Endometrium (tissue), 2 donors: ENCODE data around the gene RXFP1.

Experiments used
- FAIRE-seq: peaks from 2 replicates; lab custom pipeline; 2012; peaks lifted over from hg19 to GRCh38; lab: Jason Lieb, UNC
- donor health status: control.
- donor health status: control.

Gene RXFP1

DNA sequence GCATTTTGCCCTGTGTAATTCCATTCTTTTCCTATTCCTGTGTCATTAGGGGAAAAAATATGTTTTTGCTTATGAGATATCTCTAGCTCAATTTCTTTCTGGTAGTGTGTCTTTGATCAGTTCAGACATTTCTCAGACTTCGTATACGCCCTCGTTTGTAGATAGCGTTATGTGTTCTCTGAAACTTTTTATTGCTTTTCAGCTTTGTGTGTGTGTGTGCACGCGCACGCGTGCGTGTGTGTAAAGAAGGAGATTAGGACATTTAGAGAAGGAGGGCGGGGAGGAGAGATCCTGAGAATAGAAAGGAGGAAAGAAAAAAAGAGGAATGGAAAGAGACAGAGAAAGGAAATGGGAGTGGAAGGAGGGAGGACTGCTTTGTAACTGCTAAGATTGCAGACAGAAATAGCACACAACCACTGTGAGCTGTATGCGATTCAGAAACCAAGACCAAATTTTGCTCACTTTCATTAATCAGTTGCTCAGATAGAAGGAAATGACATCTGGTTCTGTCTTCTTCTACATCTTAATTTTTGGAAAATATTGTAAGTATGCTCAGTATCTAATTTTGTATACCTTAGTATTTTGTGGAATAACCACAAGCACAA is at the start of gene RXFP1:
TSS of gene RXFP1 (plus strand) at position 399 of the 605 bp plus-strand sequence. CDS start at position 494, 95 bp downstream.
- FAIRE-seq, result peak; percentile 12

DNA sequence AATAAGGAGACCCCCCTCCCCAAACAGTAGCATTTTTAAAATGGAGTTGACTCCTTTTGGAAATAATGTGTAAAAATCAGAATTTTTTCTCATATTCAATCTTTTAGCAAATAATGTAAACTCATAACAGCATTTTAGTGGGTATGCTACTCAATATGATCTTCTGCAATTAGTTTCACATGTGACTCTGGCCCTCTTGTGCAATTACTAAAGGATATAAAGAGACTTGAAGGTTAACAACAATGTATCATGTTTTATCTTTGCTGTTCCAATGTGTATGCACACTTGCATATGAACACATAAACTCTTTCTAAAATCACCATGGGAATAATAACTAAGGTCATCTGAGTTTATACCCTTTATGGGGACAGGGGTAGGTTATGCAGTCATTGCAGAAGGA is 39.9 kb upstream of the RXFP1 start:
- no peak for FAIRE-seq

DNA sequence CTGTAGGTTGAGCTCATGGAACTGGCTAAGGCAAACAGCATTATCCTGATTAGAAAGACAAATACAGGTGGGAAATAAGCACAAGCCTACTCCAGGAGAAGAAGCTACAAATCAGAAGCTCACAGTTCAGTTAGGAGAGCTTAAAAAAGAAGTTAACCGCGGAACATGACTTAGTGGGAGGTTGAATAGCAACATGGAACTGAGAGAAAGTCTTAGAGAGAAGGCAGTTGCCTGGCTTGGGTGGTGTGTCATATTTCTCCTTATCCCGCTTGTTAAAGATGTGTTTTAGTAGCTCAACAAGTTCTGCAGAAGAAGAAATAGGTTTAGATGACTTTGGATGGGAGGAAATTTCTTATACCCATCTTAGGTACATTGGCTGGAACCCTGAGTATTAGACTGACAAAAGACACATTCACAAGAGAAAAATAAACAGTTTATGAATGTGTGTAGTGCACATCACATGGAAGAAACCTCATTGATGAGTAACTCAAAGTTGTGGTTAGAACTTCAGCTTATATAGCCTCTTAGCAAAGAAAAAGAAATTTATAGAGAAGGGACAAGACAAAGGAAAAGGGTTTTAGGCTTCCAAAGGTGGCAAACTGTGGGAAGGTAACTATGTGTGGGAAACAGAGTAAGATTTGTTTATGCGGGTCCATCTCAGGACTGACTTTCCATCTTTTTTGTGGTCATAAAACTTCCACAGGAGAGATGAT is 37.4 kb upstream of the RXFP1 start:
- no peak for FAIRE-seq

DNA sequence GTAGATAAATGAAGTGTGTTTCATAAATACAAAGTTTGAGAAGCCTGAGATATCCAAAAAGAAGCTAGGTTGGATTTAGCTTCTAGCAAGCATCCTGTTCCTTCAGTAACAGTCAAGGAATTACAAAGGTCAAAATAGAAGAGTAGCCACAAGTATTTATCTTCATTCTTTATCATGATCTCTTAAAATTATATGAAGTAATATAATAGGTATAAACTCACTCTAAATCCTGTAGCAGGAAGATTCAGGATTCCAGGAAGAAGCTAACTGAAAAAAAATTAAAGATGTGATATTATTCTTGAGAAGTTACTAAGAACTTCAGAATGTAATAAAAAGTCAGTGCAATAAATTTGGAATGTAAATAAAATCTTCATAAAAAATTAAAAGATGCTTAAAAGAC is 31.1 kb upstream of the RXFP1 start:
- peak; percentile 93 for FAIRE-seq

DNA sequence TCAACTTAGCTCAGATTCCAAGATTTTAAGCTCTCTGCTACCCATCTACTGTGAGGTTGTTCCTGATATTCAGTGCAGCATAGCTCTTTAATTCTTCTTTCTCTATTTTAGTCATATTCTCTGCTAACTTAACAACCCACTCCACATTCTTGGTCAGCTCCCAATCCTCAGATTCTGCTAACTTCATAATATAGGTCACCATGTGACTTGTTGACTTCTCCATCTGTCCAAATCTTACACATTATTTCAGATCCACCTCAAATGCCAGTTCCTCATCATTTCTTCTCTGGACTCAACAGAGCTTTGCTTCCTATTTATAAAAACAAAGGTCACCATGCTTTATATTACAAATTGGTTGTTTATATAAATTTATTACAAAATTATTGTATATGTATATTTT is 29.3 kb upstream of the RXFP1 start:
- no peak for FAIRE-seq

DNA sequence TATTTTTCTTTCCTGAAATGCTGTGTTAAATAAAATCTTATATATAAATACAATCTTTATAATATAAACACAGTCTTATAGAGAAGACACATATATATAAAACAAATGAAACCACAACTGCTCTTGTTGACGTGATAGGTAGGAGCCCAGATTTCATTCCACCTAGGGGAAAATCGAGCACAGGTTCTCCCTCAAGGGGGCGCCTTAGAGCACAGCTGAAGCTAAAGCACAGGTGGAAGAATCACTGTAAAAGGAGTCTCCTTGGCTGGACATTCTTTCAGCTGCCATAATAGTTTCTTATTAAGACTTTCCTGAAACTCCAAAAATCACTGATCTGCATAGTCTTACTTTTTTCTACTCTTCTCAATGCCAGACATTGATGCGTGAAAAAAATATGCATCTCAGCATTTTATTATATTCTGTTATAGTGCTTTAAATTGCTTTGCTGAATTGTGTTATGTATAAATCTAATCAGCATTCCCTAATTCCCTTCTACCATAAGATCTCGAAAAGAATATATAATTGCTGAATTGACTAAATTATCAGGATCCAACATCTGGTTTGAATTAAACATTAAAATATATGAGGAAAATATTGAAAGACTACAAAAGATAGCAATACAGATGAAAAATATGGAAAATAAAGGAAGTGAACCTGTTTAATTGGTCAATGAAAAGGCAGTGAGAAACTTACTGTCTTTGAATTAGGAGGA is 25.5 kb upstream of the RXFP1 start:
- no peak for FAIRE-seq

DNA sequence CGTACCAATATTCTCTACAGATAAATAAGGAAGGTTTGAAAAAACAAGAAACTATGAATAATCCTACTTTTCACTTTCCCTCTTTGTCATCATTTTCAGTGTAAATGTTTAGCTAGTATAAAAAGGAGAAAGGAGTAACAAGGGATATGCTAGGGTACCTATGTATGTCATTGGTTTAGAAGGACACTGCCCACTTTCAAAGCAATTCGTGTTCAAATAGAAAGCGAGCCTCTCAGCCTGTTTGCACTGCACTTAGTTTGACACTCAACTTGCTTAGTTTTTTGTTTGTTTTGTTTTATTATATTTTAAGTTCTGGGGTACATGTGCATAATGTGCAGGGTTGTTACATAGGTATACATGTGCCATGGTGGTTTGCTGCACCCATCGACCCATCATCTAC is 21.6 kb upstream of the RXFP1 start:
- FAIRE-seq, result no peak

DNA sequence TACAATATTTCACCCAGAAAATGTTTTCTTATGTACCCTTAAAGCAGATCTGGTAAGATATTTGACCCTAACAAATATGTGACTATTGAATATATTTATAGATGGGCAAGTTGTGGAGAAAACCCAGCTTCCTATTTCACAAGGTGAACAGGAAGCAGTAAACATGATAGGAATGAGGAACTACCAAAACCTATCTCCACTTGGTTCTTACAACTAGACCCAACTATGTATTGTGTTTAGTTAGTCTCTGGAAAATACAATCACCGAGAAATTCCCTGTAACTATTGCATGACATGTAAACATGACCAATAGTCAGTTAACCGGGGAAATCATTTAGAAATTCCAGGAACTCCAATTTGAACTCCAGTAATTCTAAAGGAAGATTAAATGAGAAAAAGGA is 8.4 kb upstream of the RXFP1 start:
- FAIRE-seq, result no peak

DNA sequence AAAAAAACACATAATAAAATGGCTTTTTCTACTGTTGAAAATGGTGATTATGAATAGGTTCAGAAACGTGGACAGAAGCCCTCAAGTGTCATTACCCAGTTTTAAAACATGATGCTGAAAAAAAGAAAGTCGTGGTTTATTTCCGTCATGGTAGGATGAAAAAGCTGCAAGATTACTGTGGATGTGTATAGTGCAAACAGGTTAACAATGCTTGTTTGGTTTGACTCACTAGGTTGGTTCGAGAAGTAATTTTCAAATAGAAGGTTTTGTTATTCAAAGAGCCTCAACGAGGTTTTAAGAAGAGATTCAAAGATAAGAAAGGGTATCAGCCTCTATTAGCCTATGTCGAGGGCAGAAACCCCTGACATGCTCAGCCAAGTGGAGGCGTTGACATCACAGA is 2.5 kb upstream of the RXFP1 start:
- no peak for FAIRE-seq

DNA sequence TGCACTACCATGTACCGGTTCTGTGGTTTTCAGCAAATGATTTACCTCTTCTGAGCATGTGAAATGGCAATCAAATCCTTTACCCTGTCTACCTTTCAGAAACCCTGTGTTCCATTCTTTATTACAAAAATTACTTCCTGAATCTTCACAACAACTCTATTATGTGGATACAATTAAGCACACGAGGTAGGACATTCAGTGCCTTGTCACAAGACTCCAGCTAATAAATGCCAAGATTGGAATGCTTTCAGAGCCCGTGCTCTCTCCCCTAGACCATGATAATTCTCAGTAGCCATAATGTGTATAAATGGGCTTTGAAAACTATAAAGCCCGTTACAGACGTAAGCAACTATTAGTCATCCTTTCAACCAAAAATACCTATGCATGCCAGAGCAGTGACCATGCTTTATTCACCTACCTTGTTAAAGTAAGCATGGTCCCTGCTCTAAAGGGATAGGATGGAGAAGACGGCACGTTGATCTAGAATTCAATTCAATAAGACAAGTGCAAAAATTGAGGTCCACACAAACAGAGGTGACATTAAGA is 2.4 kb downstream of the RXFP1 start:
- FAIRE-seq, result no peak

DNA sequence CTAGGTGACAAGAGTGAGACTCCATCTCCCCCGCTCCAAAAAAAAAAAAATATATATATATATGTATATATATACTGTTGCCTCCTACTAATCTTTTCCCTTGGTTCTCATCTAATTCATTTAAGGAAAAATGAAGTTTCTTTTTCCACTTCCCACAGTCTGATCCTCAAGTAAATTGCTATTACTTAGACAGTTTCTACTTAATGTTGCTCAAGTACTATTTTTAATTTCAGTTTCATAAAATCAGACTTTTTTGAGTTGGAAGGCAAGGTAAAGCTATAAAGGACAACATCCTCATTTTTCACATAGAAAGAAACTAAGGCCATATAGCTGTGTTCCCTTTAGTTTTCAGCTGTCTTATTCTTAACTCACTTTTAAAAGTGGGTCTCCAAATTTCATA is 5.8 kb downstream of the RXFP1 start:
- no peak for FAIRE-seq

DNA sequence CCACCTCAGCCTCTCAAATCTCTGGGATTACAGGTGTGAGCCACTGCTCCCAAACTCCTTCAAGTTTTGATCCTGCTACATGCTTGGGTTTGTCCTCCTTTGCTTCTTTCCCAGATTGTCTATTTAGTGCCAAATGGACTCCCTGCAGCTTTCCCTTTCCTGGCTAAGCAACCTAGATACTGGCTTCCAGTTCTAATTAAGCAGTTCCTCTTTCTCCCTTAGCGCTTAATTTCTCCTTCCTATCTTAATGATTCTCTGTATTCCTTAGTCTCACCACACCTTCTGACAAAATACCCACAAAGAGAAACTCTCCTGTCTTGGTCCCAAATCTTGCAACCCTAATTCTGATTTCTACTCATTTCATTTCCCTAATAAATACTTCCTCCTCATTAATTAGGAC is 7.8 kb downstream of the RXFP1 start:
- no peak for FAIRE-seq

DNA sequence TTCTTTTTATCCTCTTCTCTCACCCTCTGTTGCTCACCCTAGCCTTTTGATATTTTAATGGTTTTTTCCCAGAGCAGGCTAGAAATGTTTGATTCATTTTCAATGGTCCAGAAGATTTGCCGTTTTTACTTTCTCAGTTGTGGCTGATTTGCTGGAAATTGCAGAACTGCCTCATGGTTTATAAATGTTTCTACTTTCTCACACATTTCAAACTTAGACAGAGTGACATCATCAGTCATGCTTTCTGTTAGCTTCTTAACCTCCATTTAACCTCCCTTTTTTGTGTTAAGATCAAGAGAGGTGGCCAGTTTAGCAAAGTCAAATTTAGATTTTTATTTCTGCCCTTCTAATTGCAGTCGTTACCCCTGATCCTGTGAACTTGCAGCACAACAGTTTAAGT is 8.7 kb downstream of the RXFP1 start:
- peak; percentile 90 for FAIRE-seq

DNA sequence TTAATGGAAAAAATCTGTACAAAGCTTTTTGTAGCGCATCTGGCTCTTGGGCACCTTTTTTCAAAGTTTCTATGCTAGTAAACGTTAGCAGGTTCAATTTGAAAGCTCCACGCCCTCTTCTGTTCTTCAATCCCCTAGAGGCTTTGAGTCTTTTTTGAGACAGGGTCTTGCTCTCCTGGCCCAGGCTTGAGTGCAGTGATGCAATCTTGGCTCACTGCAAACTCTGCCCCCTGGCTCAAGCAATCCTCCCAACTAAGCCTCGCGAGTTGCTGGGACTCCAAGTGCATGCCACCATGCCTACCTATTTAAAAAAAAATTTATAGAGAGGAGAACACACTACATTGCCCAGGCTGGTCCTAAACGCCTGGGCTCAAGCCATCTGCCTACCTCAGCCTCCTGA is 9.2 kb downstream of the RXFP1 start:
- FAIRE-seq, result no peak

DNA sequence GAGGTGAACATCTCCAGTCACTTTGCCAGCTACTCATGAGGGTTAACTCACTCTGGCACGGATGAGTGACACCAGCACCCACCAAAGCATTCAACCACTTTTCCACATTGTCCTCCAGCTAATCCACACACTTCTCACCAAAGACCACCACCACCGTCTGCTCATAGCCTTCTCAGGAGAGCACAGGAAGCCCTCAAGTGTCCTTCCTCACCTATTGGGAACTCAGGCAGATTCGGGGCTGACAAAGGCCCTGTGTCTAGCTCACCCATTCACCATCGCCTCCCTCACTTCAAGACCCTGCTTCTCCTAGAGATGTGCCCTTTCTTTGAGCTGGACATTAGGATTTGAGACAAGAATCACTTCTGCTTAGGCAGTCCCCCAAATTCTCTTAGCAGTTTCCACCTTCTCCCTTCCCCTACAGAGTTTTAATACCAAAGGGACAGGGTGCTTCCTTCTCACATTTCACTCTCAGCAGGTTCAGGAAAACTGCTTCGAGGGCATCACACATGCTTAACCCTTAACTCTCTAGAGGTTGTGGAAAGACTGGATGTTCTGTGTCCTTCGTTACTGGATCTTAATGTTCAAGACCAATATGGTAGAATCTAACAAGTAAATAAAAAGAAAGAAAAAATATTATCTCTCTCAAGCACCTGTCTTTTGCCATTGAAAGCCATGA is 11.0 kb downstream of the RXFP1 start:
- FAIRE-seq, result no peak

DNA sequence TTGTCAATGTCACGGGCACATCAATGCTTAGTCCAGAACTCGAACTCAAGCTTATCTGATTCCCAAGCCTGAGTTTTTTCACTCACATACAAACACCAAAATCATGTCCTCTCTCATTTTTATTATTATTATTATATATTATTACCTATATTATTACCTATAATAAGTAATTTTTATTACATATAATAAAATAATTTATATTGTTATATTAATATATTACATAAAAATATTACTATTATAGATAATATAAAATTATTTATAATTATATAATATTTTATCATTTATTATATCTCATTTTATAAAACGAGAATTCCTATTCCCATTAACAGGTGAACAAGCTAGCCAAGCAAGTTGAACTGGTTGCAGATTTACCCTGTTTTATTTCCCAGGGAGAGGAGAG is 13.0 kb downstream of the RXFP1 start:
- peak; percentile 77 for FAIRE-seq

DNA sequence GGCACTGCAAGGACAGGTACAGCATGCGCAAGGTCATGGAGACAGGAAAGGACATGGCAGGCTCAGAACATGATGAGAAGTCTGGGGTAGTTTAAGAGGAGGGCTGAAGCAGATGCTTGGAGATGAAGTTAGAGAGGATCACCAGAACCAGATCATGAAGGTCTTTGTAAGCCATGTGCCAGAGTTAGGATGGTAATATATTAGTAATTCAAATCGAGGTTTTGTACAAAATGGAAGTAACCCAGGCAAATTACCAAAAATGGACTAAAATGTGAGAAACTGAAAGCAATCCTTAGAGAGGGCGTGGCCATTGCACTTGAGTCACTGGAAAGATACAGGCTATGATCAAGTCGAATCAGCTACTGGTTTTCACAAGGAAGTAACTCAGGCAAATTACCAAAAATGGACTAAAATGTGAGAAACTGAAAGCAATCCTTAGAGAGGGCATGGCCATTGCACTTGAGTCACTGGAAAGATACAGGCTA is 13.5 kb downstream of the RXFP1 start:
- no peak for FAIRE-seq

DNA sequence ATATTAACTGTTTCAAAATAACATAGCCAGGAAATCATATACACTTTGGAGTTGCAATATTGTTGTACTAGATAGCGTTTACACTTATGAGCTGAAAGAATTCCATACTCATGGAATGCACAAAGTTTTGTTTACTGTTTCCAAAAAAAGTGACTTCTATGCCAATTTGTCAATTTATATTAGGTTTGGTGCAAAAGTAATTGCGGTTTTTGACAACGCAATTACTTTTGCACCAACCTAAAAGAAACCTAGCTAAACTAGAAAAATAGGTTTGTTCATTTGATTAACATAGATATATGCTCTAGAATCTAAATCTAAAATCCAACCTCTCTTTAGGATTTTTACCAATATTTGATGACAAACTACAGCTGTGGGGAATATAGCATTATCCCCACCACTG is 15.2 kb downstream of the RXFP1 start:
- no peak for FAIRE-seq

DNA sequence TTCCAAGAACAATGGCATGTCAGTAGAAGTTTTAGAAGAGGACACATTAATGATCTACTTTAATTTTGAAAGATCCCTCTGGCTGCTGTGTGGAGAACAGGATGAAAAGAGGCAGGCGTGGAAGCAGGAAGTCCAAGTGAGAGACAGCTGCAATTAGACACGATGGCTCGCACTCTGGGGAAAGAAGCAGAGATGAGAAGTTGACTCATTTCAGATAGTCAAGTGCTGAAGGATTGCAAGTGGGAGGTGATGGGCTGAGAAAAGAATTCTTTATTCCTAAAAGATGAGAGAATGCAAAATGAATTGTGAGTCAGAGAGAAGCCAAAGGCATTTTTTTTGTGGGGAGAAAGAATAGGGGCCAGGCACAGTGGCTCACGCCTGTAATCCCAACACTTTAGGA is 16.5 kb downstream of the RXFP1 start:
- no peak for FAIRE-seq

DNA sequence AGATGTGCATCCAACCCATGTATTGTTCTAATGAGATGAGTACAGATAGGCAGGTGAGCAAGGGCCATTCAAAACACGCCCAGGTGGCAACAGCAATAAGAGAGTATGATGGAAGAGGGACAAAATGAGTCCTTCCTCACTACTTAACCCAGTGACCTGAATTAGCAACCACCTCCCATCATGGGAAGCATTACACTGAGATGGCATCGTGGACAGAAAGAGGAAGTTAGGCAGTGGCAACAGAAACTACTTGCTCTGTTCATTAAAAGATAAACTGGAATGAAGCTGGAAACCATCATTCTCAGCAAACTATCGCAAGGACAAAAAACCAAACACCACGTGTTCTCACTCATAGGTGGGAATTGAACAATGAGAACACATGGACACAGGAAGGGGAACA is 17.2 kb downstream of the RXFP1 start:
- FAIRE-seq, result no peak

DNA sequence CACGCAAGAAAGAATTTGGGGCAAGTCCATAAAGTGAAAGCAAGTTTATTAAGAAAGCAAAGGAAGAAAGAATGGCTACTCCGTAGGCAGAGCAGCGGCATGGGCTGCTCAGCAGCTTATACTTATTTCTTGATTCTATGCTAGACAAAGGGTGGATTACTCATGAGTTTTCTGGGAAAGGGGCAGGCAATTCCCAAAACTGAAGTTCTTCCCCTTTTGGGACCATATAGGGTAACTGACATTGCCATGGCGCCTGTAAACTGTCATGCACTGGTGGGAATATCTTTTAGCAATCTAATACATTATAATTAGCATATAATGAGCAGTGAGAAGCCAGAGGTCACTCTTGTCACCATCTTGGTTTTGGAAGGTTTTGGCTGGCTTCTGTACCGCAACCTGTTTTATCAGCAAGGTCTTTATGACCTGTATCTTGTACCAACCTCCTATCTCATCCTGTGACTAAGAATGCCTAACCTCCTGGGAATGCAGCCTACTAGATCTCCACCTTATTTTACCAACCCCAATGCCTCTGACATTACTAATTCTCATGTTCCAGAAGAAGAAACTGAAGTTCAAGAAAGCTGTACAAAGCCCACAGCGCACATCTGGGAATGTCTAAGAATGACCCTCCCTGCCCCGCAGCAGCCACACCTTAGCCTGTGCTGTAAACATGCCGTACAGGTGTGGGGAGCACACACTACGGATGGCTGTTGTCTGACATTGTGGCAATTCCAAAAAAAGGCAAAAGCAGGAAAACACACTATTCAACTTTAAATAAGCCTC is 18.6 kb downstream of the RXFP1 start:
- FAIRE-seq, result no peak

DNA sequence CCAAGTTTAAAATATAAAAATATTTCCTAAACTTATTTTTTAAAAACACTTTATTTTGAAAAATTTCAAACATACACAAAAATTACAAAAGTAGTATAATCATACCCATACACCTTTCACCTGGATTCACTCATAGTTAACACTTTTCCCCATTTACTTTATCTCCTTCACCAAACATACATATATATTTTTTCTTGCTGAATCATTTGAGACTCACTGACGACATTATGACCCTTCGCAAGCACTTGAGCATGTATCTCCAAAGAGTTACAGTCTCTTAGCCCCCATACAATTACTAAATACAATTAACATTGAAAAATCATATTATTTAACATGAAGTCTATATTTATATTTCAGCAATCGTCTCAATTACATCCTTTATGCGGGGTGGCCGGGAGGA is 19.8 kb downstream of the RXFP1 start:
- no peak for FAIRE-seq
